HEK293 (cell line): ENCODE data around the gene UGT2A1.

Source experiments
- CTCF ChIA-PET: fragments of 350-600 bp; formaldehyde crosslinking; extraction: SDS; loops from one replicate; lab custom pipeline; 2021; ENCODE audit warnings: antibody characterized with exemption; lab: Yijun Ruan, JAX
- POLR2A ChIA-PET: fragments of 300-600 bp; formaldehyde crosslinking; extraction: SDS; loops from one replicate; lab custom pipeline; 2020; ENCODE audit warnings: antibody characterized with exemption, inconsistent platforms; lab: Yijun Ruan, JAX
- H3K27ac ChIP-seq: fragments of 200-500 bp; sonication (Bioruptor generic); 2 replicates; pipeline ENCODE4 v1.5.1; 2014; ENCODE audit warnings: low read depth, low read length, control low read depth, inconsistent platforms; ENCODE audit errors: extremely low read depth
- H3K36me3 ChIP-seq, 2 experiments: fragments of 200-500 bp in 1 of 2; sonication (Bioruptor generic) in 1 of 2; 1 replicate in 1 of 2; 2 replicates in 1 of 2; pipeline ENCODE4 v1.5.1; 2014 to 2017; ENCODE audit warnings: inconsistent platforms in 2 of 2, low read length in 2 of 2; ENCODE audit not compliant: control insufficient read depth in 2 of 2, insufficient read depth in 1 of 2
- H3K4me1 ChIP-seq: fragments of 200-500 bp; sonication (Bioruptor generic); 2 replicates; pipeline ENCODE4 v1.5.1; 2014; ENCODE audit warnings: mild to moderate bottlenecking, low read length, inconsistent platforms; ENCODE audit not compliant: control insufficient read depth, insufficient read depth
- H3K4me3 ChIP-seq: 2 replicates; pipeline ENCODE4 v1.5.1; 2011; ENCODE audit warnings: low read depth, mild to moderate bottlenecking, control low read depth, low read length, moderate library complexity
- H3K9me3 ChIP-seq: fragments of 200-500 bp; sonication (Bioruptor generic); 2 replicates; pipeline ENCODE4 v1.5.1; 2014; ENCODE audit warnings: low read depth, low read length, inconsistent platforms; ENCODE audit not compliant: control insufficient read depth, insufficient read depth
- EGR2 ChIP-seq: fragments of 450-650 bp; formaldehyde crosslinking; IDR thresholded peaks from 2 replicates; pipeline ENCODE4 v1.5.1; 2016; ENCODE audit warnings: low read depth, missing biosample characterization, missing genetic modification characterization
- FEZF1 ChIP-seq: fragments of 450-650 bp; formaldehyde crosslinking; IDR thresholded peaks from 2 replicates; pipeline ENCODE4 v1.5.1; 2016; ENCODE audit warnings: missing biosample characterization, missing genetic modification characterization
- KLF9 ChIP-seq: fragments of 450-650 bp; formaldehyde crosslinking; IDR thresholded peaks from 2 replicates; pipeline ENCODE4 v1.5.1; 2016; ENCODE audit warnings: missing biosample characterization, missing genetic modification characterization, low read depth
- OSR2 ChIP-seq: fragments of 450-650 bp; formaldehyde crosslinking; IDR thresholded peaks from 2 replicates; pipeline ENCODE4 v1.5.1; 2016; ENCODE audit warnings: missing biosample characterization, missing genetic modification characterization
- OVOL3 ChIP-seq: fragments of 450-650 bp; formaldehyde crosslinking; IDR thresholded peaks from 2 replicates; pipeline ENCODE4 v1.5.1; 2016; ENCODE audit warnings: missing biosample characterization, missing genetic modification characterization
- PBX3 ChIP-seq: sonication (generic); formaldehyde crosslinking; IDR thresholded peaks from 2 replicates; pipeline ENCODE4 v1.8.1; 2022; ENCODE audit warnings: mild to moderate bottlenecking, moderate library complexity, missing genetic modification reagents
- PRDM1 ChIP-seq: fragments of 450-650 bp; formaldehyde crosslinking; IDR thresholded peaks from 2 replicates; pipeline ENCODE4; 2016; ENCODE audit warnings: missing biosample characterization, missing genetic modification characterization
- WT1 ChIP-seq: fragments of 450-650 bp; formaldehyde crosslinking; IDR thresholded peaks from 2 replicates; pipeline ENCODE4 v1.5.1; 2016; ENCODE audit warnings: missing biosample characterization, missing genetic modification characterization
- ZBTB20 ChIP-seq: fragments of 450-650 bp; formaldehyde crosslinking; IDR thresholded peaks from 2 replicates; pipeline ENCODE4 v1.5.1; 2016; ENCODE audit warnings: missing biosample characterization, missing genetic modification characterization
- ZBTB48 ChIP-seq: fragments of 450-650 bp; formaldehyde crosslinking; IDR thresholded peaks from 2 replicates; pipeline ENCODE4 v1.5.1; 2016; ENCODE audit warnings: missing biosample characterization, missing genetic modification characterization
- ZNF211 ChIP-seq: fragments of 450-650 bp; formaldehyde crosslinking; IDR thresholded peaks from 2 replicates; pipeline ENCODE4 v1.5.1; 2016; ENCODE audit warnings: low read depth, missing biosample characterization, missing genetic modification characterization
- ZNF214 ChIP-seq: fragments of 450-650 bp; formaldehyde crosslinking; IDR thresholded peaks from 2 replicates; pipeline ENCODE4 v1.5.1; 2017; ENCODE audit warnings: missing biosample characterization, mild to moderate bottlenecking, missing genetic modification characterization, borderline replicate concordance
- ZNF221 ChIP-seq: fragments of 450-650 bp; formaldehyde crosslinking; IDR thresholded peaks from 2 replicates; pipeline ENCODE4 v1.5.1; 2017; ENCODE audit warnings: missing biosample characterization, missing genetic modification characterization, borderline replicate concordance
- ZNF26 ChIP-seq: fragments of 450-650 bp; formaldehyde crosslinking; IDR thresholded peaks from 2 replicates; pipeline ENCODE4 v1.5.1; 2016; ENCODE audit warnings: missing biosample characterization, missing genetic modification characterization
- ZNF324 ChIP-seq: fragments of 450-650 bp; formaldehyde crosslinking; IDR thresholded peaks from 2 replicates; pipeline ENCODE4 v1.5.1; 2016; ENCODE audit warnings: missing biosample characterization, missing genetic modification characterization
- ZNF354C ChIP-seq: fragments of 450-650 bp; formaldehyde crosslinking; IDR thresholded peaks from 2 replicates; pipeline ENCODE4 v1.5.1; 2016; ENCODE audit warnings: missing biosample characterization, missing genetic modification characterization, low read depth, borderline replicate concordance
- ZNF366 ChIP-seq: fragments of 450-650 bp; formaldehyde crosslinking; conservative IDR thresholded peaks from 2 replicates; pipeline ENCODE4 v1.5.1; 2016; ENCODE audit warnings: missing biosample characterization, missing genetic modification characterization
- ZNF473 ChIP-seq: fragments of 450-650 bp; formaldehyde crosslinking; IDR thresholded peaks from 2 replicates; pipeline ENCODE4 v1.5.1; 2017; ENCODE audit warnings: missing biosample characterization, missing genetic modification characterization
- ZNF548 ChIP-seq: fragments of 450-650 bp; formaldehyde crosslinking; IDR thresholded peaks from 2 replicates; pipeline ENCODE4 v1.5.1; 2016; ENCODE audit warnings: missing biosample characterization, missing genetic modification characterization
- ZNF555 ChIP-seq: fragments of 450-650 bp; formaldehyde crosslinking; conservative IDR thresholded peaks from 2 replicates; pipeline ENCODE4 v1.5.1; 2017; ENCODE audit warnings: missing biosample characterization, mild to moderate bottlenecking, missing genetic modification characterization, inconsistent platforms
- ZNF558 ChIP-seq: fragments of 450-650 bp; formaldehyde crosslinking; IDR thresholded peaks from 2 replicates; pipeline ENCODE4 v1.5.1; 2016; ENCODE audit warnings: missing biosample characterization, missing genetic modification characterization
- ZNF600 ChIP-seq: fragments of 450-650 bp; formaldehyde crosslinking; IDR thresholded peaks from 2 replicates; pipeline ENCODE4 v1.5.1; 2016; ENCODE audit warnings: missing biosample characterization, missing genetic modification characterization
- ZNF624 ChIP-seq: fragments of 450-650 bp; formaldehyde crosslinking; IDR thresholded peaks from 2 replicates; pipeline ENCODE4 v1.5.1; 2017; ENCODE audit warnings: missing biosample characterization, missing genetic modification characterization
- ZNF626 ChIP-seq: fragments of 450-650 bp; sonication (Bioruptor Pico); formaldehyde crosslinking; IDR thresholded peaks from 2 replicates; pipeline ENCODE4 v1.5.1; 2018; ENCODE audit warnings: missing biosample characterization, missing genetic modification characterization, inconsistent platforms
- ZNF629 ChIP-seq: fragments of 450-650 bp; formaldehyde crosslinking; IDR thresholded peaks from 2 replicates; pipeline ENCODE4 v1.5.1; 2017; ENCODE audit warnings: missing biosample characterization, missing genetic modification characterization
- ZNF670 ChIP-seq: fragments of 450-650 bp; formaldehyde crosslinking; IDR thresholded peaks from 2 replicates; pipeline ENCODE4 v1.5.1; 2016; ENCODE audit warnings: missing biosample characterization, missing genetic modification characterization, low read depth
- ZNF76 ChIP-seq: fragments of 450-650 bp; formaldehyde crosslinking; IDR thresholded peaks from 2 replicates; pipeline ENCODE4; 2016; ENCODE audit warnings: low read depth, missing biosample characterization, missing genetic modification characterization, borderline replicate concordance
- ZNF776 ChIP-seq: fragments of 450-650 bp; formaldehyde crosslinking; IDR thresholded peaks from 2 replicates; pipeline ENCODE4 v1.5.0; 2017; ENCODE audit warnings: missing biosample characterization, missing genetic modification characterization, borderline replicate concordance
- TF ChIP-seq, protein P1 (sequence below): fragments of 450-650 bp; formaldehyde crosslinking; IDR thresholded peaks from 2 replicates; pipeline ENCODE4 v1.5.1; 2016; ENCODE audit warnings: missing biosample characterization, missing genetic modification characterization
- TF ChIP-seq, protein P2 (sequence below): fragments of 450-650 bp; formaldehyde crosslinking; IDR thresholded peaks from 2 replicates; pipeline ENCODE4 v1.5.1; 2016; ENCODE audit warnings: missing biosample characterization, missing genetic modification characterization
- TF ChIP-seq, protein P3 (sequence below): fragments of 450-650 bp; formaldehyde crosslinking; IDR thresholded peaks from 2 replicates; pipeline ENCODE4; 2016; ENCODE audit warnings: missing biosample characterization, missing genetic modification characterization

UGT2A1 gene

DNA sequence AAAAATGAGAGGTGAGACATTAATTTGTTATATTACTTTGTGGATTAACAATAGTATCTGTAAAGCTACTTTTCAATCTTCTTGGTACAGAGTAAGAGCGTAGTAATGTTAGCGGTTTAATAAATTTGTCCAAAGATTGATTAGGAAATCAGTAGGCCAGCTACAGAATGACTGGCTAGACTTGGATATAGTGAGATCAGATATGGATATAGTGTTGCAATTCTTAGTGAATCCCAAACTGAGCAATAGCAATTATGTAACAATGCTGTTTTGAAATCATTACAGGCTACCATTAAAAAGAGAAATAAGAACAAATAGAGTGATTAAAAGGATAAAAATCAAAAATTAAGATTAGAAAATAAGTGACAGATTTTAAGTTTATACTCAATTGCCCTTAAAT lies 12.8 kb downstream of the UGT2A1 start:
- no peak overlapping the region for H3K4me3 ChIP-seq
- H3K9me3 ChIP-seq = no peaks in the 10 kb centered on the region
- H3K27ac ChIP-seq = no peak overlapping the region
- POLR2A ChIA-PET = no interaction called here
- CTCF ChIA-PET = no interaction called here
- TF ChIP-seq ZNF26 (tag by site-specific recombination) (no peak), ZNF776 (tag by site-specific recombination) (no peak), ZNF626 (no peak), OSR2 (tag by site-specific recombination) (no peak), ZNF473 (tag by site-specific recombination) (no peak), ZNF221 (tag by site-specific recombination) (no peak), ZNF629 (tag by site-specific recombination) (no peak), ZBTB48 (tag by site-specific recombination) (no peak), ZNF354C (tag by site-specific recombination) (no peak), ZNF324 (tag by site-specific recombination) (no peak), ZNF558 (no peak), ZNF76 (tag by site-specific recombination) (no peak), EGR2 (tag by site-specific recombination) (no peak), ZNF600 (tag by site-specific recombination) (no peak), ZNF366 (tag by site-specific recombination) (no peak), ZNF670 (no peak), PBX3 (CRISPR knock-in tag) (no peak)
- TF ChIP-seq, protein P1, sequence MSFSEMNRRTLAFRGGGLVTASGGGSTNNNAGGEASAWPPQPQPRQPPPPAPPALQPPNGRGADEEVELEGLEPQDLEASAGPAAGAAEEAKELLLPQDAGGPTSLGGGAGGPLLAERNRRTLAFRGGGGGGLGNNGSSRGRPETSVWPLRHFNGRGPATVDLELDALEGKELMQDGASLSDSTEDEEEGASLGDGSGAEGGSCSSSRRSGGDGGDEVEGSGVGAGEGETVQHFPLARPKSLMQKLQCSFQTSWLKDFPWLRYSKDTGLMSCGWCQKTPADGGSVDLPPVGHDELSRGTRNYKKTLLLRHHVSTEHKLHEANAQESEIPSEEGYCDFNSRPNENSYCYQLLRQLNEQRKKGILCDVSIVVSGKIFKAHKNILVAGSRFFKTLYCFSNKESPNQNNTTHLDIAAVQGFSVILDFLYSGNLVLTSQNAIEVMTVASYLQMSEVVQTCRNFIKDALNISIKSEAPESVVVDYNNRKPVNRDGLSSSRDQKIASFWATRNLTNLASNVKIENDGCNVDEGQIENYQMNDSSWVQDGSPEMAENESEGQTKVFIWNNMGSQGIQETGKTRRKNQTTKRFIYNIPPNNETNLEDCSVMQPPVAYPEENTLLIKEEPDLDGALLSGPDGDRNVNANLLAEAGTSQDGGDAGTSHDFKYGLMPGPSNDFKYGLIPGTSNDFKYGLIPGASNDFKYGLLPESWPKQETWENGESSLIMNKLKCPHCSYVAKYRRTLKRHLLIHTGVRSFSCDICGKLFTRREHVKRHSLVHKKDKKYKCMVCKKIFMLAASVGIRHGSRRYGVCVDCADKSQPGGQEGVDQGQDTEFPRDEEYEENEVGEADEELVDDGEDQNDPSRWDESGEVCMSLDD (tag by site-specific recombination) = no peak
- TF ChIP-seq, protein P2, sequence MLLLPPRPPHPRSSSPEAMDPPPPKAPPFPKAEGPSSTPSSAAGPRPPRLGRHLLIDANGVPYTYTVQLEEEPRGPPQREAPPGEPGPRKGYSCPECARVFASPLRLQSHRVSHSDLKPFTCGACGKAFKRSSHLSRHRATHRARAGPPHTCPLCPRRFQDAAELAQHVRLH (tag by site-specific recombination) = no peak
- TF ChIP-seq, protein P3, sequence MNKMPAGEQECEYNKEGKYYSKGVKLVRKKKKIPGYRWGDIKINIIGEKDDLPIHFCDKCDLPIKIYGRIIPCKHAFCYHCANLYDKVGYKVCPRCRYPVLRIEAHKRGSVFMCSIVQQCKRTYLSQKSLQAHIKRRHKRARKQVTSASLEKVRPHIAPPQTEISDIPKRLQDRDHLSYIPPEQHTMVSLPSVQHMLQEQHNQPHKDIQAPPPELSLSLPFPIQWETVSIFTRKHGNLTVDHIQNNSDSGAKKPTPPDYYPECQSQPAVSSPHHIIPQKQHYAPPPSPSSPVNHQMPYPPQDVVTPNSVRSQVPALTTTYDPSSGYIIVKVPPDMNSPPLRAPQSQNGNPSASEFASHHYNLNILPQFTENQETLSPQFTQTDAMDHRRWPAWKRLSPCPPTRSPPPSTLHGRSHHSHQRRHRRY = no peak
- H3K36me3 ChIP-seq = no peaks in the 10 kb centered on the region
- H3K4me1 ChIP-seq = no peaks in the 10 kb centered on the region

DNA sequence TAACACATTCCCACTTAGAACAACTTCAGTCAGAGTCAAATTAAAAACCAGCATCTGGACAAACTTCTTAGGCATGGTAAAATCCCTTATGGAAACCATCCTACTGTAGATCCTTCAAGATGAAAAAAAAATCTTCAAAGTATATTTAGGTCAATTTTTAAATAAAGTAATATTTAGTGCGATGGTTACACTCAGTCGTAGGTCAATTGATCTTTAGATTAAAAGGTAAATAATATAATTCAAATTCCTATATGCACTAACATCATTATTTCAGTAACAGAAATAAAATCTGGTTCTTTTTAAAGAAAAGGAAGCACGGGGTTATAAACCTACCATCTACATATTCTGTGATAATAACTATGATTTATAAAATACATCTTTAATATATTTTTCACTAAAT lies 13.5 kb downstream of the UGT2A1 start, which contains the start of gene UGT2A2:
UGT2A2 (minus strand) TSS at position 101 of the 400 bp plus-strand sequence; CDS start at position 99, 2 bp downstream.
- POLR2A ChIA-PET = no interaction called here
- Histone ChIP-seq H3K4me1 (no peaks in the 10 kb centered on the region), H3K4me3 (no peak within 1 kb of the TSS), H3K36me3 (no peaks in the 10 kb centered on the region), H3K9me3 (no peaks in the 10 kb centered on the region), H3K27ac (no peak within 1 kb of the TSS)
- CTCF ChIA-PET = no interaction called here
- TF ChIP-seq ZNF776 (tag by site-specific recombination) (no peak), ZNF548 (tag by site-specific recombination) (no peak), PRDM1 (tag by site-specific recombination) (no peak), KLF9 (tag by site-specific recombination) (no peak), ZNF214 (no peak), WT1 (tag by site-specific recombination) (no peak), ZBTB20 (tag by site-specific recombination) (no peak), EGR2 (tag by site-specific recombination) (no peak), ZNF211 (tag by site-specific recombination) (no peak), OVOL3 (tag by site-specific recombination) (no peak), ZNF555 (no peak), ZNF624 (tag by site-specific recombination) (no peak), FEZF1 (tag by site-specific recombination) (no peak)
- TF ChIP-seq, protein P2 (tag by site-specific recombination) = no peak
